Esophagus (tissue), 2 donors: ENCODE results near the gene SUSD4. TPM values are rescaled to one million over a fixed set of nuclear protein-coding genes. Genes with fewer than 3 reads are reported as not detected.

ENCODE experiments used
- H3K27ac ChIP-seq, 2 donors: one replicate each; pipeline ENCODE4 v1.5.1; 2013; ENCODE audit warnings: low read depth in 2 of 2, mild to moderate bottlenecking in 2 of 2, inconsistent platforms in 1 of 2, low read length in 1 of 2, moderate library complexity in 1 of 2
- H3K27me3 ChIP-seq, 2 donors: one replicate each; pipeline ENCODE4 v1.6.1; 2013; ENCODE audit warnings: low read length in 2 of 2, control low read depth in 1 of 2, mild to moderate bottlenecking in 1 of 2; ENCODE audit not compliant: insufficient read depth in 2 of 2, control insufficient read depth in 1 of 2
- H3K36me3 ChIP-seq, 2 donors: one replicate each; pipeline ENCODE4 v1.6.1; 2013; ENCODE audit warnings: low read length in 1 of 2; ENCODE audit not compliant: control insufficient read depth in 2 of 2, insufficient read depth in 2 of 2
- H3K4me1 ChIP-seq, 2 donors: one replicate each; pipeline ENCODE4 v1.6.1; 2013; ENCODE audit warnings: low read length in 1 of 2; ENCODE audit not compliant: control insufficient read depth in 2 of 2, insufficient read depth in 2 of 2
- H3K4me3 ChIP-seq, 2 donors: one replicate each; pipeline ENCODE4 v1.5.1; 2013; ENCODE audit warnings: low read length in 2 of 2, mild to moderate bottlenecking in 2 of 2, low read depth in 1 of 2, moderate library complexity in 1 of 2
- H3K9me3 ChIP-seq, 2 donors: one replicate each; pipeline ENCODE4 v1.6.1; 2013; ENCODE audit warnings: mild to moderate bottlenecking in 2 of 2, low read depth in 1 of 2, low read length in 1 of 2, moderate library complexity in 1 of 2; ENCODE audit not compliant: control insufficient read depth in 2 of 2, insufficient read depth in 1 of 2
- WGBS, 2 donors: extraction: QIAGEN DNeasy Blood & Tissue Kit; methylation state at CpG; one replicate each; pipeline ENCODE4 v1.1.7; 2013; 5-methylcytosine and 5-hydroxymethylcytosine counted together
- polyA plus RNA-seq, 2 donors: library from polyadenylated mRNA; stranded (reverse); fragments of 200-250 nt; gene quantifications; one replicate each; pipeline ENCODE4 v1.2.3, GENCODE V29; 2013
- donor health status: healthy with polysubstance abuse.
- donor health status: Bipolar disorder and iron deficiency.

Gene SUSD4
- polyA plus RNA-seq, 2 donors = 39.5 to 50.5 TPM

DNA sequence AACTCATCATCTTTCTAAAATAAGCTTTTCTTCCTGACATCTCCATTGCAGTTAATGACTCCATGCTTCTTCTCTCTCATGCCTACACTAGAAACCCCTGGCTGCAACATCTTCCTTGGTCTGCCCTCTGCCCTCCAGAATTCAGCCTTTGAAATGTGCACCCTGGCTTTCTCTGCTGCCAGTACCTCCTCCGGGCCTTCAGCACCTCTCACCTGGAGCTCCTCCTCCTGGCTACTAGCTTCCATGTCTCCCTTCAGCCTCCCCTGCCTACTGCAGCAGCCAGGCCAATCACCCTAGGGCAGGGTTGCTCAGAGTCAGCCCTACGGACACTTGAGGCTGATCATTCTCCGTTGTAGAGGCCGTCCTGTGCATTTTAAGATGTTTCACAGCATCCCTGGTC lies 18.3 kb downstream of the SUSD4 start:
- Histone ChIP-seq H3K4me1 (peaks cover 3 to 5% of the 10 kb centered on the region in 2 donors), H3K27ac (no peak overlapping the region), H3K36me3 (no peaks in the 10 kb centered on the region), H3K4me3 (no peak overlapping the region), H3K27me3 (no peaks in the 10 kb centered on the region), H3K9me3 (no peaks in the 10 kb centered on the region)
- WGBS, 2 donors = 79 to 80% methylated on average over 4 of the region's 4 CpGs

DNA sequence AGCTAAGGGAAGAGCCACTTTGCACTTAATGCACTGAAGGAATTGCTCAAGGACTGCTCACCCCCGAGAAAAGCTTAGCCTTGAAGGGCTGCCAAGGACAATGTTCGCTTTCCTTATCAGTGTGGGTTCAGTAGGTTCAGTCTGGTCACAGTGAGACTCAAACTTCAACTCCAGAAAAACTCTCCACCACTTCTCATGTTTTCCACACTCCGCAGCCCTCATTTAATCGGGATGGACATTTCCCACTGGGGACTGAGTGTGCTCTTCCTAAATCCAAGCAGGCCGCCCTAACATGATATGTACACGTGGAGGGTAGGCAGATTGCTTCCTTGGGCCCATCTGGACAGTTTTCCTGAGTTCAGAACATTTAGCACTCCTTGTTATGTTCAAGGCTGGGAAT lies 19.5 kb downstream of the SUSD4 start:
- Histone ChIP-seq H3K9me3 (no peaks in the 10 kb centered on the region), H3K36me3 (no peaks in the 10 kb centered on the region), H3K27ac (no peak overlapping the region), H3K4me3 (no peak overlapping the region), H3K27me3 (no peaks in the 10 kb centered on the region), H3K4me1 (peaks cover 0 to 3% of the 10 kb centered on the region in 2 donors)
- WGBS, 2 donors = 60 to 73% methylated on average over 6 of the region's 6 CpGs

DNA sequence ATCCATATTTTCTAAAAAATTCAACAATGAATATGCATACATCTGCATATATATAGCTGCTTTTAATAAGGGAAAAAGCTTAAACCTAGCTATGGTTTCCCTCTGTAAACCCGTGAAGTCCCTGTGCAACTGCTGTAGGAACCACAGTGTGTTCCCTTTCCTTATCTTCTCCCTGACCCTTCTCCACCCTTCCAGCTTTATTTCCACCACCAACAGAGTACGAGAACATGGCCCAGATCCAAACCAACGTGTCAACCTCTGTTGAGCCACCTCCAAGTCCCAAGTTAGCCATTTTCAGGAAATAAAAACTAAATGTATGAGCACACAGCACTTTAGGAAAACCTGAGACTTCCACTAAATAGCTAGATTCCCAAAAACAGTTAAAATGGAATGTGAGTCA lies 20.3 kb downstream of the SUSD4 start:
- 21 to 40% methylated on average over 3 of the region's 3 CpGs for WGBS, 2 donors
- Histone ChIP-seq H3K36me3 (no peaks in the 10 kb centered on the region), H3K4me3 (no peak overlapping the region), H3K27me3 (no peaks in the 10 kb centered on the region), H3K9me3 (no peaks in the 10 kb centered on the region), H3K27ac (no peak overlapping the region), H3K4me1 (peaks cover 0 to 3% of the 10 kb centered on the region in 2 donors)

DNA sequence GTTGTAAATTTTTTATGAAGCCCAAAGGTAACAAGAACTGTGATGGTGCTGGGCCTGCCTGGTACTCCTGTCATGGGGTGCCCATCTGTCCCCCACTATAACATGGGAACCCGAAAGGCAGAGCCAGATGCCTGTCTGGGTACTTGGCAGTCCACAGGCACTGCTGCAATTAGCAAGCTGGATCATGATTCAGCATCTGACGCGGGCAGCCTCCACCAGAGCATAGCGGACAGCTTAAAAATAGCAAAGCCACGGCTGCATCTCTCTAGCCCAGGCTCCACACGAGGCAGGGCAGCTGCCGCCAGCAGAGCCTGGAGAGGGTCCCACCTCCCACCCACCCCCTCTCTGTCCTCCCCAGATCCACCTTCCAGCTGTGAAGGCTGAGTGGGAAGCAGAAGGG lies 22.9 kb downstream of the SUSD4 start:
- 30 to 41% methylated on average over 7 of the region's 7 CpGs for WGBS, 2 donors
- no peaks in the 10 kb centered on the region for H3K36me3 ChIP-seq
- H3K27me3 ChIP-seq = no peaks in the 10 kb centered on the region
- peak overlapping the region in 1 of 2 donors; percentile 40 for H3K27ac ChIP-seq
- no peaks in the 10 kb centered on the region for H3K9me3 ChIP-seq
- H3K4me1 ChIP-seq = peaks cover 0 to 3% of the 10 kb centered on the region in 2 donors
- H3K4me3 ChIP-seq = no peak overlapping the region

DNA sequence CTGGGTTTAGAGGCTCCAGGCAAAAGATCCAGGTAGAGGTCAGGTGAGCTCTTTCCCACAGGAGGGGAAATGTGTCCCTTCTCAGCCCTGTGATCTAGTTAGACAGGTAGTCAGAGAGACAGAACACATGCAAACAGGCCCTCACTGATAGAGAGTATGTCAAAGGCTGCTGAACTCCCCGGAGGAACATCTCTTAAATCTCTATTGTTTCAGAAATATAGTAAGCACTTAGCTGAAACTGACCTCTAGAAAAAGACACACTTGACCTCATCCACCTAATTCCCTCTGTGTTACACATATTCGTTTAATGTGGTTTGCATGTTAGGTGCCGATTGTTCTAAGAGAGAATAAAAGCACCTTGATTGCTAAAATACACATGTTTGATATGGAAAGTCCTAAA lies 23.3 kb downstream of the SUSD4 start:
- Histone ChIP-seq H3K36me3 (no peaks in the 10 kb centered on the region), H3K27me3 (no peaks in the 10 kb centered on the region), H3K9me3 (no peaks in the 10 kb centered on the region), H3K4me1 (peaks cover 0 to 3% of the 10 kb centered on the region in 2 donors), H3K4me3 (no peak overlapping the region), H3K27ac (no peak overlapping the region)
- 47 to 55% methylated on average over 3 of the region's 3 CpGs for WGBS, 2 donors

DNA sequence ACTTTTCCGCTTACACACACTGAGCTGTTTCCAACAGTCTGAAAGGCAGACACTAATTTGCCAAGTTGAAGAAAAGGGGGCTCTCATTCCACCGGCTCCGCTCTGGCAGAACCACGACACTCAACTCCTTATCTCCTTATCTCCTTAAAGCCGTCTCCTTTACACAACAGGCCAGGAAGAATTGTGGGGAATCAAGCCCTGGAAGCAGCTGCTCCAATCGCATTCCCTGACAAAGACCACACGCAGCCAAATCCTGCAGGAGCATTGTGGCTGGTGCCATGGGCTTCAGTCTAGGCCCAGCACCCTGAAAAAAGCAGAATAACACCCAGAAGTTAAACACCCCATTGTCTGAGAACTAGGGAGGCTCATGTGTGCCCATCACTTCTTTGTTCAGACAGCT lies 24.1 kb downstream of the SUSD4 start:
- 92 to 93% methylated on average over 7 of the region's 7 CpGs for WGBS, 2 donors
- peaks cover 0 to 3% of the 10 kb centered on the region in 2 donors for H3K4me1 ChIP-seq
- H3K27ac ChIP-seq = no peak overlapping the region
- no peaks in the 10 kb centered on the region for H3K27me3 ChIP-seq
- no peak overlapping the region for H3K4me3 ChIP-seq
- no peaks in the 10 kb centered on the region for H3K36me3 ChIP-seq
- no peaks in the 10 kb centered on the region for H3K9me3 ChIP-seq

DNA sequence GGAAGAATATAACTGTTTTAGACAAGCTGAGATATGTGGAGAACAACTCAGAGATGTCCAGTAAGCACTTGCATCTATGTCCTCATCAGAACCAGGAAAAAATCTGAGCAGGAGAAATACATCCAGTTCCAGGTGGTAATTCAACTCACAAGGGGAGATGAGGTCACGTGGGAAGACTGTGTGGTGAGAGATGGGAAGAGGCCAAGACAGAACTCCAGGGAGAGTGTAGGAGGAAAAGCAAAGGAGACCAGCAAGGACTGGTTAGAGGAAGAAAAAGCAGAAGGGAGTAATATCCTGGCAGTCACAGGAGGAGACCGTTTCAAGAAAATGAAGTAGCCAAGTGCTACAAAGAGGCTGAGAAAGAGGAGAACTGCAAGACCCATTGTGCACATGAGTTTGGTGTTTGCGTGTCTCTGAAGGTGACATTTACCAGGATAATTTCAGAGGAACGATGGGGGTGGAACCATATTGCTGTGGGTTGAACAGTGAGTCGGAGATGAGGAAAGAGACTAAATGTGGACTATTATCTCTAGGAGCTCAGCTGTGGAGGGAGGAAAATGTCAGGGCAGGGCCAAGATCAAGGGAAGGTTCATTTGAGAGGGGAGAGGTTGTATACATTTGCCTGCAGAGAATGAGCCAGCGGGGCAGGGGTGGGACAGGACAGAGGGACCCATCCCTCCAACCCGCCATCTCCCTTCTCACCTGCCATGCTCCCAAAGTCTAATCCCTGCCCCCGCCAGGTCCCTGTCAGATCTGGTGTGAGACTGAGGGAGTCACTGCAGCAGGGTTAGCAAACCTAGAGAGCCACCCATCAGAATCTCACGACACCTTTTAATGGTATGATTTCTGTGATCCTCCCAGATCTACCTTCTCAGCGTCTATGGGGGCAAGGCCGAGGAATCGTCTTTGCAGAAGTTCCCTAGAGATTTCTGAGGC lies 24.9 kb downstream of the SUSD4 start:
- H3K4me3 ChIP-seq = no peak overlapping the region
- no peak overlapping the region for H3K27ac ChIP-seq
- no peaks in the 10 kb centered on the region for H3K27me3 ChIP-seq
- WGBS, 2 donors = 85% methylated on average over 12 of the region's 12 CpGs
- H3K9me3 ChIP-seq = no peaks in the 10 kb centered on the region
- peaks cover 0 to 3% of the 10 kb centered on the region in 2 donors for H3K4me1 ChIP-seq
- H3K36me3 ChIP-seq = no peaks in the 10 kb centered on the region

DNA sequence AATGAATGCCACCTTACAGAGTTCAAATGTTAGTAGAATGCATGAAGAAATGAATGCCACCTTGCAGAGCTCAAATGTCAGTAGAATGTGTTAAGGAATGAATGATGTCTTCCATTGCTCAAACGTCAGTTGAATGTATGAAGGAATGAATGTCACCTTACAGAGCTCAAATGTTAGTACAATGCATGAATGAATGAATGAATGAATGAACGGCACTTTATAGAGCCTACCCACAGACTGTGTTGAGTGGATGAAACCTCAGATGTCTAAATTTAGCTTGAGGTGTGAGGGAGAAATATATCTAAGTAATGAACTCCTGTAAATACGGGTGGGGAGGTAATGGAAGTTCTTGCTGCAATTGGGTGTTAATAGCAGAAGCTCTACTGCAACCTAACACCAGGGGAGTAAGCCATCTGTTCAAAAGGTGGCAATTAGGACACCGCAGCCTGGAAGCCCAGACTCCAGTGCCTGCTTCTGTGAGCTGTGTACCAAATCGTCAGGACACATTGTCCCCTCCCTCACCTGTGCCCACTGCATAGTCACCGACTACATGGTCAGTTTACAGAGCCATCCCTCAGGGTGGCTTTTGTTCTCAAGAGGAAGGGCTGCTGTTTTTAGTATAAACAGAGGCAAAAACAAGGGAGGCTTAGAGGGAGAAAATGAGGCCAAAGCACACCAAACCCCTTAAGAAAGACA lies 26.7 kb downstream of the SUSD4 start:
- 83 to 86% methylated on average over 6 of the region's 6 CpGs for WGBS, 2 donors

DNA sequence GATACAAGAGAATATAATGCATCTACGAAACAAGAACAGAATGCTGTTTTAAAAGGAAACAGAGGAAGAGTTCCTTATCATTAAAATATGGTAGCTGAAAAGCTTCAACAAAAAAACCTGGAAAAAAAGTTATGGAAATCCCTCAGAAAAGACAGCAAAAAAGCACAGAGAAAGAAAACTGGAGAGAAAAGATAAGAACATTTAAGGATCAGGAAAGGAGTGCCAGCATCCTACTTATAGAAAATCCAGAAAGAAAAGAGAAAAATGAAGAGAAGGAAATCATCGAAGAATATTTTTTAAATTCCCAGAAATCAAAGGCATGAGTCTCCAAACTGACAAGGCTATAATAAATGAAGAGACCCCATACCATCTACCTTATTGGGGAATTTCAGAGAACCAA lies 29.8 kb downstream of the SUSD4 start:
- no peak overlapping the region for H3K27ac ChIP-seq
- 90 to 94% methylated on average over 2 of the region's 2 CpGs for WGBS, 2 donors
- no peak overlapping the region for H3K4me3 ChIP-seq
- no peaks in the 10 kb centered on the region for H3K27me3 ChIP-seq
- peaks cover 0 to 3% of the 10 kb centered on the region in 2 donors for H3K4me1 ChIP-seq
- H3K36me3 ChIP-seq = no peaks in the 10 kb centered on the region
- H3K9me3 ChIP-seq = no peaks in the 10 kb centered on the region

More for the DNA sequence above, 26.7 kb downstream of the SUSD4 start:
- Histone ChIP-seq H3K4me1 (peaks cover 0 to 3% of the 10 kb centered on the region in 2 donors), H3K27me3 (no peaks in the 10 kb centered on the region), H3K36me3 (no peaks in the 10 kb centered on the region), H3K9me3 (no peaks in the 10 kb centered on the region), H3K27ac (no peak overlapping the region), H3K4me3 (no peak overlapping the region)
